C4-2B (cell line): ENCODE measurements around the gene MBD6.

Experiments used
- CTCF ChIP-seq: fragments of 450-650 bp; conservative IDR thresholded peaks from 2 replicates; pipeline ENCODE4 v1.5.1; 2017; ENCODE audit warnings: mild to moderate bottlenecking
- ZFX ChIP-seq: fragments of 450-650 bp; IDR thresholded peaks from 2 replicates; pipeline ENCODE4 v1.6.1; 2017

DNA sequence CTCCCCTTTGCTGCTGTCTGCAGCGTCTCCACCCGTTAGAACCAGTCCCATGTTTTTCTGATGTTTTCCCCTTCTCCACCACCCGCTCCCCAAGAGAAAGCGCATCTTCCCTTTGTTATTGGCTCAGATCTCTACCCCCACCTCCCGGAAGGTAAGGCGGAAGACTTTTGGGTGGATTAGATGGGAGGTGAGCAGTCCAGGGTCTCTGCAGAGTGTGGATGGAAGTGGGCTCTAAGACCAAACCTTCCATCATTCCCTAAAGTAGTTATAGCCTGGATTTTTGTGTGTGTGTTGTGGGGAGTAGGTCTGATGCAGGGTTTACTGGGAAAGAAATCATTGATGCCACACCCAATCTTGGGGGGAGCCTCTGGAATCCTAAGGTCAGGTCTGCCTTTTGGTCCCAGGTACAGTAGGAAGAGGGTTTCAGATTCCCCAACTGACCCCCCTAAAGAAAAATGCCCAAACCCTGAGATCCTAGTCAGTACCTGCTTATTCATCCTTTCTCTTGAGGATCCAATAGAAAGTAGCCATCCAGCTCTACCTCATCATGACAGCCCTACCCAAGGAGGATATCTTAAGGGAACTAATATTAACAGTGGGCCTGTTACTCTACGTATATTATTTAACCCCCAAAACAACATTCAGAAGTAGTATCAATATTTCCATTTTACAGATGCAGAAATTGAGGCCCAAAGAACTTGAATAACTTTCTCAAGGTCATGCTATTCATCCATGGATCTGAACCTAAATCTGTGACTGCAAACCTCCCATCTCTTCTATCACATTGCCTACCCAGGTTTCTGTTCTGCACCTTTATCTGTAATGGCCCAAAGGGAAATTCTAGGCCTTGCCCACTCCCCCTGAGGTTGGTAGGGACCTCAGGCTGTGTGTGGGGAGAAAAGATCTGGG, 28.3 kb downstream of the MBD6 start:
- TF ChIP-seq CTCF (no peak), ZFX (no peak)
